ENCODE data around the gene FHOD3.

The FHOD3 gene

GRCh38 chr18:36284671-36285295, 12.7 kb upstream of the FHOD3 start:
- Mint-ChIP-seq H3K27ac (no peak overlapping the region), H3K4me1 (no peaks in the 10 kb centered on the region), H3K9me3 (peaks cover 16% of the 10 kb centered on the region), H3K4me3 (no peak overlapping the region), H3K36me3 (ENCODE audit: low read depth) (no peaks in the 10 kb centered on the region), H3K27me3 (ENCODE audit: low read depth, poor library complexity) (peaks cover 21% of the 10 kb centered on the region)
- peak; percentile 39 for DNase-seq
- TF ChIP-seq, protein P1, sequence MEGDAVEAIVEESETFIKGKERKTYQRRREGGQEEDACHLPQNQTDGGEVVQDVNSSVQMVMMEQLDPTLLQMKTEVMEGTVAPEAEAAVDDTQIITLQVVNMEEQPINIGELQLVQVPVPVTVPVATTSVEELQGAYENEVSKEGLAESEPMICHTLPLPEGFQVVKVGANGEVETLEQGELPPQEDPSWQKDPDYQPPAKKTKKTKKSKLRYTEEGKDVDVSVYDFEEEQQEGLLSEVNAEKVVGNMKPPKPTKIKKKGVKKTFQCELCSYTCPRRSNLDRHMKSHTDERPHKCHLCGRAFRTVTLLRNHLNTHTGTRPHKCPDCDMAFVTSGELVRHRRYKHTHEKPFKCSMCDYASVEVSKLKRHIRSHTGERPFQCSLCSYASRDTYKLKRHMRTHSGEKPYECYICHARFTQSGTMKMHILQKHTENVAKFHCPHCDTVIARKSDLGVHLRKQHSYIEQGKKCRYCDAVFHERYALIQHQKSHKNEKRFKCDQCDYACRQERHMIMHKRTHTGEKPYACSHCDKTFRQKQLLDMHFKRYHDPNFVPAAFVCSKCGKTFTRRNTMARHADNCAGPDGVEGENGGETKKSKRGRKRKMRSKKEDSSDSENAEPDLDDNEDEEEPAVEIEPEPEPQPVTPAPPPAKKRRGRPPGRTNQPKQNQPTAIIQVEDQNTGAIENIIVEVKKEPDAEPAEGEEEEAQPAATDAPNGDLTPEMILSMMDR (IDR thresholded peaks at IDR 0.05) = peak; percentile 87

GRCh38 chr18:36287653-36288052, 9.9 kb upstream of the FHOD3 start:
- Mint-ChIP-seq H3K36me3 (ENCODE audit: low read depth) (no peaks in the 10 kb centered on the region), H3K27ac (no peak overlapping the region), H3K4me3 (no peak overlapping the region), H3K9me3 (peaks cover 27% of the 10 kb centered on the region), H3K4me1 (no peaks in the 10 kb centered on the region), H3K27me3 (ENCODE audit: low read depth, poor library complexity) (peaks cover 6% of the 10 kb centered on the region)
- DNase-seq = no peak
- TF ChIP-seq, protein P1 (IDR thresholded peaks at IDR 0.05) = no peak

DNA sequence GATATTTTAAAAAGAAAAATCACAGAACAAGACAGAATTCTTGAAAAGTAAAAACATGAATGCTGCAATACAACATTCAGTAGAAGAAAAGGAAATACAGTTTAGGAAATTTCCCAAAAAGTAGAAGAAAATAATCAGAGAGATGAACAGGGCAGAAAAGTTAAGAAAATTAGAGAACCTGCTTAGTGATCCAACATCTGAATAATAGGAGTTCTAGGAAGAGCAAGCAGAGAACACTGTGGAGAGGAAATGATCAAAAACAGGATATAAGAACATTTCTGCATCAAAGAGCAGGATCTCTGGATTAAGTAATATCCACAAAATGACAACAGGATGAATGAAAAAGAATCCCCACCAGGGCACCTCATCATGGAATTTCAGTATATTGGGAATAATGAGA, 8.8 kb upstream of the FHOD3 start:
- no peaks in the 10 kb centered on the region for H3K4me1 Mint-ChIP-seq
- H3K9me3 Mint-ChIP-seq = peaks cover 27% of the 10 kb centered on the region
- no peaks in the 10 kb centered on the region for H3K36me3 Mint-ChIP-seq (ENCODE audit: low read depth)
- TF ChIP-seq, protein P1 (IDR thresholded peaks at IDR 0.05) = no peak
- DNase-seq = no peak
- no peak overlapping the region for H3K27ac Mint-ChIP-seq
- peaks cover 6% of the 10 kb centered on the region for H3K27me3 Mint-ChIP-seq (ENCODE audit: low read depth, poor library complexity)
- H3K4me3 Mint-ChIP-seq = no peak overlapping the region

- no peak for DNase-seq
- H3K27me3 Mint-ChIP-seq (ENCODE audit: low read depth, poor library complexity) = peaks cover 6% of the 10 kb centered on the region
- peaks cover 5% of the 10 kb centered on the region for H3K4me1 Mint-ChIP-seq
- H3K27ac Mint-ChIP-seq = no peak overlapping the region
- TF ChIP-seq, protein P1 (IDR thresholded peaks at IDR 0.05) = no peak
- H3K9me3 Mint-ChIP-seq = peaks cover 18% of the 10 kb centered on the region
- no peaks in the 10 kb centered on the region for H3K36me3 Mint-ChIP-seq (ENCODE audit: low read depth)
- no peak overlapping the region for H3K4me3 Mint-ChIP-seq
These were observed 3.5 kb upstream of the FHOD3 start for GRCh38 chr18:36294031-36294430.

DNA sequence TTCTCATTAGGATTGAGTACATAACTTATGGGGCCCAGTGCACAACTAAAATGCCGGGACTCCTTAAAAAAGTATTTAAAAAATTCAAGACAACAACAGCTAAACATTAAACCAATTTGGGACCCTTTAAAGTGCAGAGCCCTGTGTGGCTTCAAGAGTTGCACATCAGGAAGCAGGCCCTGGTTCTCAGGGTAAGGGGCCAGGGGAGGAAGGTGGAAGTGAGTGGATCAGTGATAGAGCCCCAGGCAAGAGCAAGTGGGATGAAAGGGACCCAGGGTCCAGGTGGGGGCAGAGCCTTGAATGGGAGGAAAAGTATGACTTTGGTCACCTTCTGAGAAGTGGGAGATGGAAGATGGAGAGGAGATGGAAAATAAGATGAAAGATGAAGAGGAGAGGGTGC, 2.3 kb upstream of the FHOD3 start:
- Mint-ChIP-seq H3K4me3 (no peak overlapping the region), H3K36me3 (ENCODE audit: low read depth) (no peaks in the 10 kb centered on the region), H3K4me1 (peaks cover 14% of the 10 kb centered on the region), H3K9me3 (peaks cover 9% of the 10 kb centered on the region), H3K27me3 (ENCODE audit: low read depth, poor library complexity) (peaks cover 9% of the 10 kb centered on the region), H3K27ac (no peak overlapping the region)
- TF ChIP-seq, protein P1 (IDR thresholded peaks at IDR 0.05) = no peak
- no peak for DNase-seq

- no peaks in the 10 kb centered on the region for H3K36me3 Mint-ChIP-seq (ENCODE audit: low read depth)
- no peak overlapping the region for H3K27ac Mint-ChIP-seq
- peaks cover 9% of the 10 kb centered on the region for H3K27me3 Mint-ChIP-seq (ENCODE audit: low read depth, poor library complexity)
- TF ChIP-seq, protein P1 (IDR thresholded peaks at IDR 0.05) = no peak
- H3K9me3 Mint-ChIP-seq = peaks cover 9% of the 10 kb centered on the region
- H3K4me3 Mint-ChIP-seq = no peak overlapping the region
- peaks cover 14% of the 10 kb centered on the region for H3K4me1 Mint-ChIP-seq
- DNase-seq = no peak
These were observed 1.6 kb upstream of the FHOD3 start for GRCh38 chr18:36295880-36296301.

Measured in nephron progenitor cell (in vitro differentiated cells).